ENCODE results near the gene ERCC4.

The ERCC4 gene

GRCh38 chr16:13911871-13912270 lies 8.1 kb upstream of the ERCC4 start:
- DNase-seq = no peak

DNA sequence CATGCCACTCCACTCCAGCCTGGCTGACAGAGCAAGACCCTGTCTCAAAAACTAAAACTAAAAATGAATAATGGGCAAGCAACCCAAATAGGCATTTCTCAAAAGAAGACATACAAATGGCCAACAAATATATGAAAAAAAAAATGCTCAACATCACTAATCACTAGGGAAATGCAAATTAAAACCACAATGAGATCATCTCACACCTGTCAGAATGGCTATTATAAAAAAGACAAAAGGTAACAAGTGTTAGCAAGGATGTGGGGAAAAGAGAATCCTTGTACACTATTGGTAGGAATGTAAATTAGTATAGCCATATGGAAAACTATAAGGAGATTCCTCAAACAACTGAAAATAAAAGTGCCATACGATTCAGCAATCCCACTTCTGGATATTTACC lies 7.1 kb upstream of the ERCC4 start:
- no peak for DNase-seq

DNA sequence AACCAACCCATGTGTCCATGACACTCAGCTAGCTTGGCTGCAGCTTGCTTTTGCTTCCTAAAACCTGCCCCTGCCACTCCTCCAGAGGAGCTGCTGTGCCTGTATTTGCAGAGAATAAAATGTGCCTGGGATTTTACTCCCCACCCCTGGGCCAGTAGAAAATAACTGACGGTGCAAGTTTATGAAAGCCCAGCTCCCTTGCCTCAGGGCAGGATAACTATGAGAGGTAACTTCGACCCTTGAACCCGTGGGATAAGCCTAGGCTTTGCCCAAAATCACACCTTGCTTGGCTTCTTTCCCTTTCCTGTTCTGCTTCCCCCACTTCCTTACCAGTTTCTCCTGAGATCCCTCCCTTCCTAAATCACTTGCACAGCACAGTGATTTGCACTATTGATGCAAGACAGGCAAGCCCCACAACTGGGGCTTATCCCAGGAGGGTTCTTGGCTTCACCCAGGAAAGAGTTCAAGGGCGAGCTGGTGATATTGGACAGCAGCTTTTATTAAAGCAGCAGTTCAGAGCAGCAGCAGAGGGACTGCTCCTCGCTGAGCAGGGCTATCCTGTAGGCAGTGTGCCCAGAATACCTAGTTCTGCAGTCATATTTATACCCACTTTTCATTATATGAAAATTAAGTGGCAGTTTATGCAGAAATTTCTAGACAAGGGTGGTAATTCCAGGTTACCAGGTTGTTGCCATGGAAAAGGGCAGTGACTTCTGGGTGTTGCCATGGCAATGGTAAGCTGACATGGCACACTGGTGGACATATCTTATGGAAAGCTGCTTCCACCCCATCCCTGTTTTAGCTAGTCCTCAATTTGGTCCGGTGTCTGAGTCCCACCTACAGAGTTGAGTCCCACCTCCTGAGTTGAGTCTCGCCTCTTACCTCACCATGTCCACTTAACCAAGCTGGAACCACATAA lies 6.3 kb upstream of the ERCC4 start:
- no peak for DNase-seq

DNA sequence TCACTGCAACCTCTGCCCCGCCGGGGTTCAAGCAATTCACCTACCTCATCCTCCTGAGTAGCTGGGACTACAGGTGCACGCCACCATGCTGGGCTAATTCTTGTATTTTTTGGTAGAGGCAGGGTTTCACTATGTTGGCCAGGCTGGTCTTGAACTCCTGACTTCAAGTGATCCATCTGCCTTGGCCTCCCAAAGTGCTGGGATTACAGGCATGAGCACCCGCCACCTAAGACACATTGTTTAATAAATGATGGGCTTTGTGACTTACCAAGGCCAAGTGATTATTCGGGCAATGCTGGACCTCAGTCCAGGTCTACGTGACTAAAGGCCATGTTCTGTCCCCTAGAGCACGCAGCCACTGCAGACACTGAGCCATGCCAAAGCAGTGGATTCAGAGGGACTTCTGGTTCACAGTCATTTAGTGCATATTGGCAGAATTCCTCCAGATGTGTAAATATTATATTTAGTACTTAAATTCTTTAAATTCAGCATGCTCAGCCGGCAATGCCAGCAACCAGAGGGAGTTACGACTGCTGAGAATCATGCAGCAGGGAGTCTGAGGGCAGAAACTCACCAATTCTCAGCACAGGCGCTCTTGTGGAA lies 4.8 kb upstream of the ERCC4 start:
- DNase-seq = no peak

- DNase-seq = no peak
Measured at GRCh38 chr16:13919330-13919682, 648 bp upstream of the ERCC4 start.

DNA sequence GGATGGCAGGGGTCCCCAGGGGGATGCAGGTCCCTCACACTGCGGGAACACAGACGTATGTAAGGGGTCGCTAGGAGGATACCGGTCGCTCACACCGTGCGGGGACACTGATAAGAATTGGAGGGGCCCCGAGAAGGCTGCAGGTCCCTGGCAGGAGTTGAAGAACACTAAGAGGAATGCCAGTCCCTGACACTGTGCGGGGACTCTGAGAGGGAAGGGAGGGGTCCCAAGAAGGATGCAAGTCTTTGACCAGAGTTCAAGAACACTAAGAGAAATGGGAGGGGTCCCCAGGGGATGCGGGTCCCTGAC lies 510 bp downstream of the ERCC4 start:
- no peak for DNase-seq

- no peak for DNase-seq
Measured at GRCh38 chr16:13921328-13921727, 1.4 kb downstream of the ERCC4 start.

- no peak for DNase-seq
Measured at GRCh38 chr16:13923703-13924298, 3.8 kb downstream of the ERCC4 start.

DNA sequence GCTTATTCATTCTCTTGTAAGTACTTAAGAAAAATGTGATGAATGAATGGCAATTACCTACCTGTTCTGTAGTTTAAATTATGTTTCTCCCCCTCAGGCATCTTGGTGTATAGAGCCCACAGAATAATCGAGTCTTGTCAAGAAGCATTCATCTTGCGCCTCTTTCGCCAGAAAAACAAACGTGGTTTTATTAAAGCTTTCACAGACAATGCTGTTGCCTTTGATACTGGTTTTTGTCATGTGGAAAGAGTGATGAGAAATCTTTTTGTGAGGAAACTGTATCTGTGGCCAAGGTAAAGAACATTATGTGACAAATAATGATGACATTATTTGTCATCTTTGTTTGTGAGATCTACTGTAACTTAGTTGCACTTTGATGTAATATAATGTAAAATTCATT lies 6.5 kb downstream of the ERCC4 start:
- no peak for DNase-seq

GRCh38 chr16:13926891-13927290 lies 6.9 kb downstream of the ERCC4 start:
- DNase-seq = no peak

DNA sequence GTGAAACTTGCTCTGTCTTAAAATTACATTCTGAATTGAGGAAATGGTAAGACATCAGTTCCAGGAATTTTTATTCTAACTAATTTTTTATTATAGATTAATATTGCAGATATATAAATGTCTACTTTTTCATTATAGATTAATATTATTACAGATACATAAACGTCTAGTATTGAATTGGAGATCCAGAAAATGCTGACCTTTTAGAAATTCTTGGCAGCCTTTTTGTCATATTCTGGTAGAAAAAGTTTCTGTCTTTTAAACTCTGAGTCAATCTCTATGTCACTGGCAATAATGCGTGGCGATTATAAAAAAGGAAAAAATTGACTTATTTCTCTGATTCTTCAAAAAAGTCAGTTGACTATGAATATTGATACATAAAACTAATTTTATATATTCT lies 8.7 kb downstream of the ERCC4 start:
- no peak for DNase-seq

DNA sequence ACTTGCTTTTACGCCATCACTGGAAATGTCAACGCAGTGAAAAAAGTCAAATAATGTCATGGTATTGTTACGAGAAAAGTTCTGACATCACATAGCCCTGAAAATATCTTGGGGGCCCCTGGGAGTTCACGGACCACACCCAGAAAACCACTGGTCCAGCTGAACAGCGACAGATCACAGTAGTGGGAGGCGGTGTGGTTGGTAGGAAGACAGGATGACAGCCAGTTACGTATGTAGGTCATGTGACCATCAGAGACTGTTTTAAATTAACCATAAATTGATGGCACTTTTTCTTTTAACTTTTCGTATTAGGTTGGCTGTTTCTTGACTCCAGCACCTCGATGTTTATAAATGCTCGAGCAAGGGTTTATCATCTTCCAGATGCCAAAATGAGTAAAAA lies 11.9 kb downstream of the ERCC4 start:
- no peak for DNase-seq

GRCh38 chr16:13935408-13935807 lies 15.5 kb downstream of the ERCC4 start:
- no peak for DNase-seq

- no peak for DNase-seq
Measured at GRCh38 chr16:13936155-13936554, 16.2 kb downstream of the ERCC4 start.

GRCh38 chr16:13936596-13937081 lies 16.7 kb downstream of the ERCC4 start:
- DNase-seq = no peak

- DNase-seq = no peak
Measured at GRCh38 chr16:13937411-13937810, 17.5 kb downstream of the ERCC4 start.

DNA sequence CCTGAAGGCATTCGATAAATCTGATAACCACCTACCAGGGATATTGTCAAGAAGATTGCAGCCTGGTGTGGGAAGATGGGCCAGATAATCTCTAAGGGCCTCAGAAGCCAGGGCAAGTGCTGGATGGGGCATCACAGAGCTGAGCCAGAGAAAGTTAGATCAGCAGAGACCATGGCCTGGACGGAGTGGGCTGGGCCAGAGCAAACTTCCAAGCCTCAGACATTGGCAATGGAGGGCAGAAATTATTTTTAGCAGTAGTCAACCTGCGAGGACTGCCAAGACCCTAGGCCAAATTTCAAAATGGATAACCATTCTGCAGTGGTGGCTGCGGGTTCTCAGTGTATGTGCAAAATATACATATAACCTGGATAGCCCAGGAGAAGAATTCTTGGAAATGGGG lies 18.5 kb downstream of the ERCC4 start:
- no peak for DNase-seq

- no peak for DNase-seq
Measured at GRCh38 chr16:13939821-13940220, 19.9 kb downstream of the ERCC4 start.

DNA sequence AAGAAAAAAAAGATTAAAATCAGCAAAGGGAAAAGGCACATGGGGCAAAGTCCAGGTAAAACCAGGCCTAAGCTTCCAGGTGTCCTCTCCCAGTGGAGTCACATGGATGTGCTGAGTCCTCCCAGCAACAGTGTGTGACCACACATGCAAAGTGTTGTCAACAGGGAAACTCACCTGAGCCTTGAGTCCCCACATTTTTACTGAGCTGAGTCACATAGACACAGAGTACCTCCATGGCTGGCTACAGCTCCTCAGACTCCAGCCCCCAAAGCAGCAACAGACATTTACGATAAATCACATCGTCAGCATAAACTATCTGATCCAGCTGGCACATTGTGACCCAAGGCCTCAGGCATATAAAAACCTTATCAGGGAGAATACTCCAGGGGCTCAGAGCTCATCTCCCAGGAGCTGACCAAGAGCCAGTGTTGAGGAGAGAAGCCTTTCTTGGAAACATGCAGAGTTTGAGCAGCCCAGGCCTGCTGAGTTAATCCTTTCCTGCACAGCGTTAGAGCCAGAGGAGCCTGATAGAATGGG lies 20.5 kb downstream of the ERCC4 start:
- no peak for DNase-seq

DNA sequence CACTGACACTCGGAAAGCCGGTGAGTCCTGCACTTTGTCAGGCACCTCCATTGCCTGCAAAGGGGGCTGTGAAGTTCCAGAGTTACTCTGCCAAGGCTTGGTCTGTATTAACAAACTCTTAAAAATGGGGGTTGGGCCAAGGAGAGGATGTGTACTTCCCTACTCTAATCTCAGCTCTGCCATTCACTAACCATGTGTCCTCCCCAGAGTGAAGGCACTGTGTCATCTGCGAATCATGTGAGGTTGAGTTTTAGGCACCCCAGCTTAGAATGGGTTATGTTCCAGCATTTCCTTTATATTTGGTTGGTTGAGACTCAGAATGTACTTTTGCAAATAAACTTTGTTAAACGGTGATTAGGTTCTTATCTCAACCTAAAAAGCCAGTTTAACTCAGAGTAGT lies 24.9 kb downstream of the ERCC4 start:
- DNase-seq = no peak

DNA sequence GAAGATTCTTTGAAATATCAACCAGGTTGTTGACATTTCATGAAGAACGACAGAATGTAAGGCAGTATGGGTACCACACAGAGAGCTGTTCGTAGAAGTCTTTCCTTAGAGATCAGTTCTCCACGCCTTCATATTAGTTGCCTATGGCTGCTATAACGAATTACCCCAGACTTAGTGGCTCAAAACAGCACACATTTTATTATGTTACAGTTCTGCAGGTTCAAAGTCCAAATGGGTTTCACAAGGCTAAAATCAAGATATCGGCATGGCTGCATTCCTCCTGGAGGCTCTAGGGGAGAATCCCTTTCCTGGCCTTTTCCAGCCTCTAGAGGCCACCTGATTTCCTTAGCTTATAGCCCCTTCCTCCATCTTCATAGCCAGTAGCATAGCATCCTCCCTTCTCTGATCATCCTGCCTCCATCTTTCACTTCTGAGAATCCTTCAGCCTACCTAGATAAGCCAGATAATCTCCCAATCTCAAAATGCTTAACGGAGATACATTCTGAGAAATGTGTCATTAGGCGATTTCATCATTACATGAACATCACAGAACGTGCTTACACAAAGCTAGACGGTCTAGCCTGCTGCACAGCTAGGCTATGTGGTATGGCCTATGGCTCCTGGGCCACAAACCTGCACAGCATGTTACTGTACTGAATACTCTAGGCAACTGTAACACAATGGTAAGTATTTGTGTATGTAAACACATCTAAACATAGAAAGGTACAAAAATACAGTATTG lies 26.0 kb downstream of the ERCC4 start:
- DNase-seq = no peak

DNA sequence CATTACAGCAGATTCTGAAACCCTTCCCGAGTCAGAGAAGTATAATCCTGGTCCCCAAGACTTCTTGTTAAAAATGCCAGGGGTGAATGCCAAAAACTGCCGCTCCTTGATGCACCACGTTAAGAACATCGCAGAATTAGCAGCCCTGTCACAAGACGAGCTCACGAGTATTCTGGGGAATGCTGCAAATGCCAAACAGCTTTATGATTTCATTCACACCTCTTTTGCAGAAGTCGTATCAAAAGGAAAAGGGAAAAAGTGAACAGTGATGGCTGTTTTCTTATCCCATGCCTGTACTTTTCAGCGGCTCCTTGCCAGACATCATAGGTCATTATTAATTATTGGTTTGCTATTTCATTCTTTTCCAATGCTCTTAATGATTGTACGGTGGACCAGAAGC lies 28.1 kb downstream of the ERCC4 start:
- DNase-seq = no peak

DNA sequence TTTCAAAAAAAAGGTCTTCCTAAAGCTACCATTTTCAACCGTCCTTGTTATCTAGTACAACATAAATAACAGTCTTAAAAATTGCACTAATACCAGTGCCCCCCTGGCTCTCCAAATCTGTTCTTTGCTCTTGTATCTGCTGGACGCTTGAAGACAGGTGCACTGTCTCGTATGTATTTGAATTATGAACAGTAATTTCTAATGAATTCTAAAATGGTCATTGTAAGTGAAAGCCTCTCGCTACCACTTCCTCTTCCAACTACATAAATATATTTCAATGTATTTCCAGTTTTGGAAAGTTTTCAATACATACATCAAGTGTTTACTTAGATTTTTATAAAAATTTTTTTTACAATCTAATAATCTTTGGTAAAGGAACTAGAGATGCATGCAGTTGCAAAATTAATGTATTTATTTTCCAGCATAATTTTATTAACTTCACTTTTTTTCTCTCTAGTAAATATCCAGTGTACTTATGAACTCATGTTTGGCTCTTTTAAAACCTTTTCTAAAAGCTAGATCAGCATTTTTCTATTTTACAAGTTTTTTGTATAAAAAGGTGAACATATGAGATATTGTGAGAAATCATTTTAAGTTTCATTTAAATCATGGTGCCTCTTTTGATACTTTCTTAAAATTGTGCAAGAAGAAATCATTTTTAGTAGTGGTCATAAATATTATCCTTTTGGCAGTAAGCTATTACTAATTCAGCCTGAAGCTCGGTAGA lies 31.0 kb downstream of the ERCC4 start:
- no peak for DNase-seq
